ENCODE results near the gene OPRL1.

The OPRL1 gene

DNA sequence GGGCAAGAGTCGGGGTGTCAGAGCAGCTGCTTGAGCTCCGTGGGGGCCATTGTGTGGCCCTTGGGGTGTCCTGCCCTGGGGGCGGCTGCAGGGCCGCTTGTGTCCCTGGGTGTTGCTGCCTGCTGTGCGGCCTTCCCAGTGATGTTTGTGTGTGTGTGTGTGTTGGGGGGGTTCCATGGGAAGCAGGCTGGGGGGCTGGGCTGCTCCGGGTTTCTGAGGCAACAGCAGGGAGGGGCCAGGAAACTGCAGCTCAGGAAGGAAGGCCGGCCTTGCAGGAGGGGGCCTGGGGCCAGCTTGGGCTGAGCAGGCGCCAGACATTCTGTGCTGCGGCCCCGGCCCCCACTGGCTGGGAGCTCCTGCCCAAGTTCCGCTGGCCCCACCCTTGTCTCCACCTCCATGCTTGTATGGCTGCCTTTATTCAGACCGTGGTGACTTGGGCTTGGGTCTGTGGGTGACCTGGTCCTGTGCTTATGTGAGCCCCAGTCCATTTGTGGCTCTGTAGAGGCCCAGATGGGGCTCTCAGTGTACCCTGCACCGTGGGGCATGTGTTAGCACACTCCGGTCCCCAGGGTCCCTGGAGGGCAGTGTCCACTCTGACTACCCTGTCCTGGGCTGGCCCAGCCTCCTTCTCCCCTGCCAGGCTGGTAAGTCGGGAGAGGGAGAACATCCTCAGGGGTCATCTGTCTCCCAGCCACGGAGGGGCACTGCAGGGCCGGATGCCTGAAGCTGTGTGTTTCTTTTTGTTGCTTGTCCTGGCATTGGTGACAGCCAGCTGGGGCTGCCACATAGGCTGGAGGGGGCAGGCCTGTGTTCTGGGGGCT lies 25.8 kb upstream of the OPRL1 start:
- peak; percentile 15 for TF ChIP-seq CTCF (IDR thresholded peaks at IDR 0.05; ENCODE audit: insufficient read depth, missing control alignments)
- no peak for FAIRE-seq
- no peak for DNase-seq (ENCODE audit: insufficient read length, low spot score)

DNA sequence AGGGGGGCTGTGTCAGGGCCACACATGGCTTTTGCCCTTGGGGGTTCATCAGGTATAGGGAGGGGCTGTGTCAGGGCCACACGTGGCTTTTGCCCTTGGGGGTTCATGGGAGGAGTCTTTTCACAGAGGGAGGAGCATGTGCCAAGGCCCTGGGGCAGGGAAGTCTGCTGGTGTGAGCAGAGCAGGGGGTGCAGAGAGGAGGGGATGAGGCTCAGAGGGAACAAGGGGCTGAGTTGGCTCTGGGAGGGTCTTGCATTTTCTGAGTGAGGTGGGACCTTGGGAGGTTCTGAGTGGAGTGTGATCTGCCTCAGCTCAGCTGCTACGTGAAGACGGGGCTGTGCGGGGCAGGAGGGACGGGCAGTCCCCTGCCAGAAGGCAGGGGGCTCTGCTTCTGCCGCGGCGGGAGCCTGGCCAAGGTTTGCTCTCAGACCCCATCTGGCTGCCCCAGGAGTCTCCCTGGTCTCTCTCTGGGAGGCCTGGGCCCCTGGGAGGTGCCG lies 24.4 kb upstream of the OPRL1 start:
- no peak for FAIRE-seq

DNA sequence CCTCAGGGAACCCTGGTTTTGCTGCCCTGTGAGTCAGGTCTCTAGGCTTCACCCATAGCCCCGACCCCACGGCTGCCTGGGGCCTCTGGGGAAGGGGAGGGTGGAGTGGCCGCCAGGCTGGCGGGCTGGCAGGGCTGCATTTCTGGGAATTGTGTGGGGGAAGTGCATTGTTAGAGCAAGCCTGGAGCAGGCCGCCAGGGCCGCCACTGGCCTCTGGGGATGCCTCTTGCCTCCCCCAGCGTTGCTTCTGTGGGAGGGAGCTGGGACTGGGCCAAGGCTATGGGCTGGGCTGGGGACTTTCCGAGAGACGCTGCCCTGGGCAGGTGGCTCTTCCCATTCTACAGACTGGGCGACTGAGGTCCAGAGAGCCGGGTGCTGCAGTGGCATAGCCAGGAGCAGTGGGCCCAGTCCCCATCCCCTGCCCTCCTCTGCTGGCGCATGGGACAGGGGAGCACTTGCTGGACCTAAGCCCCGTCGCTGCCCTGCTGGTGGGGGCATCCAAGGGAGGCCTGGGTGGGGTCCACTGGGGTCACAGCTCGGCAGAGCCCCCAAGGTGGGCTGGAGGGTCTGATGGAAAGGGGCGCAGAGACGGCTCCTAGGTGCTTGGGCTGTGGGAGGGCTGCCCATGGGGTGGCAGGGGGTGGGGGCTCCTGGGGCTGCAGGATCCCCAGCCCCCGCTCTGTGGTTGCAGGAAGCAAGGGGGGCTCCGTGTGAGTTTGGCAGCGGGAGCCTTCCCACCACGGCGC lies 23.8 kb upstream of the OPRL1 start:
- no peak for DNase-seq (ENCODE audit: insufficient read length, low spot score)
- no peak for FAIRE-seq
- TF ChIP-seq CTCF (IDR thresholded peaks at IDR 0.05; ENCODE audit: insufficient read depth, missing control alignments), result no peak

More for the DNA sequence above, 24.4 kb upstream of the OPRL1 start:
- no peak for DNase-seq (ENCODE audit: insufficient read length, low spot score)
- no peak for TF ChIP-seq CTCF (IDR thresholded peaks at IDR 0.05; ENCODE audit: insufficient read depth, missing control alignments)

- no peak for FAIRE-seq
- no peak for DNase-seq (ENCODE audit: insufficient read length, low spot score)
- no peak for TF ChIP-seq CTCF (IDR thresholded peaks at IDR 0.05; ENCODE audit: insufficient read depth, missing control alignments)
Measured at GRCh38 chr20:64056639-64056888, 23.3 kb upstream of the OPRL1 start.

- TF ChIP-seq CTCF (IDR thresholded peaks at IDR 0.05; ENCODE audit: insufficient read depth, missing control alignments), result no peak
- DNase-seq (ENCODE audit: insufficient read length, low spot score) (no peak), FAIRE-seq (no peak)
Measured at GRCh38 chr20:64056889-64057627, 22.8 kb upstream of the OPRL1 start.

DNA sequence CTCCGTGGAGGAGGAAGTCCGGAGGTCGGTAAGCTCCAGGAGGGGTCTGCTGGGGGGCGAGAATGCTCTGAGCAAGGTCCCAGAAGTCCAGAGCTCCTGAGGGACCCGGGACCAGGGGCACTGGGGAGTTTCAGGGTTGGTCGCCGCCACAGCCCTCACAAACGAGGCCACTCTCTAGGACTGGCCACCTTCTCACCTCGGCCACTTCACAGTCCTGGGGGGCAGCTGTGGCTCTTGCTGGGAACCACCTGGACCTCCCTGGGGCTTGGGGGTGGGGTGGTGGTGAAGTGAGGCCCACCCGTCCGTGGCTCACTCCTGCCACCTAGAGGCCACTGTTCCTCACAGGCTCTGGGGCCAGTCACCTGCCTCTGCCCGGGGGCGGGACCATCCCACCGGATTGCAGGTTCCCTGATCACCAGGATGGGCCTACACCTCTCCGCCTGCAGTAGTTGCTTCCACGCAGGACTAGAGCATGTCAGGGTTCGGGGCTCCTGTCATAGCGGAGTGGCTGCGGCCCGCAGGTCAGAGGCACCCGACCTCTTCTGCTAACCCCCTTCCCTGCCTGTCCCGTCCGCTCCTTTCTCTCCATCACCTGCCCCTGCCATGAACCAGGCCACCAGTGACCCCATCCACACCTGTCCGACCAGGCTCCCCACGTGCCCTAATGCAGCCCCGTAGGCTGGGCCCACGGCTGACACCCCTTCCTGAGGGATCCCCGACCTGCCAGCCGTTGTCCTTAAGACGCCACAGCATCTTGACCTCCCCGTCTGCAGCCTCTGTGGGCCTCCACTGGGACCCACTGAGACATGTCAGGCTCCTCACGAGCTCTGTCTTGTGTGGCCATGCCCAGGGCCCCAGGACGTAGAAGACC lies 22.0 kb upstream of the OPRL1 start:
- FAIRE-seq (no peak), DNase-seq (ENCODE audit: insufficient read length, low spot score) (peak; percentile 98)
- TF ChIP-seq CTCF (IDR thresholded peaks at IDR 0.05; ENCODE audit: insufficient read depth, missing control alignments), result peak; percentile 69
